ENCODE data around the gene FDXR.

FDXR gene

DNA sequence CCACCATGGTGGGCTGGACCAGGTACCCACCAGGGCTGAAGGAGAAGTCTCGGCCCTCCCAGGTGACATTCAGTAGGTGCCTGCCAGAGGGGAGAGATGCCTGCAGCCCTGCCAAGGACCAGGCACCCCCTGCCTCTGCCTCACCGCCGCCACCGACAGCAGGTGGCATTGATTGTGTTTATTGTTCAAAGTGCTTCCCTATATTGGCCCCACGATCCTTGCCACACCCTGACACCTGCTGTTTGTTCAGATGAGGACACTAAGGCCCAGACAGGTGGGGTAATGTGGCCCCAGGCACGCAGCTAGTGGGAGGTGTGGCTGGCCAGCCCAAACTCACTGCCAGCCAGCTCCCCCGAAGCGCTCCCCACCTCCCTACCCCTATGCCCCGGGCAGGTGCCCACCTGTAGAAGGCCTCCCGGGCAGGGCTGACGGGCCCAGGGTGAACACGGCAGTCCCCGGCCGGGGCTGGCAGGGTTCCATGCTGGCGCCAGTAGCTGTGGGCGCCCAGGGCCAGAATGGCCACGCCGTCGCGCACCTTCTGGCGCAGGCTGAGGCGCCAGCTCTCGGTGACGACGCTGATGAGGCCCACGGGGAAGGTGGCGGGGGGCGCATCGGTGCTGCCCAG is 21.1 kb downstream of the FDXR start:
- H3K9ac ChIP-seq (ENCODE audit: low read length in 5 of 5) = no peak overlapping the region
- peaks cover 34 to 72% (median 61%) of the 10 kb centered on the region in 5 donors for H3K27me3 ChIP-seq (ENCODE audit: control insufficient read depth in 5 of 5, insufficient read depth in 4 of 5, low read length in 5 of 5)
- H3K4me1 ChIP-seq (ENCODE audit: control insufficient read depth in 5 of 5, insufficient read depth in 5 of 5, low read length in 5 of 5) = peaks cover 0 to 5% (median 0%) of the 10 kb centered on the region in 5 donors
- no peak overlapping the region for H3K27ac ChIP-seq (ENCODE audit: low read depth, low read length)
- H3K9me3 ChIP-seq (ENCODE audit: control insufficient read depth in 5 of 5, low read length in 5 of 5) = peaks cover 0 to 4% (median 0%) of the 10 kb centered on the region in 5 donors
- no peak overlapping the region for H3K4me3 ChIP-seq (ENCODE audit: low read depth in 1 of 5, low read length in 5 of 5)
- H3K36me3 ChIP-seq (ENCODE audit: control insufficient read depth in 5 of 5, insufficient read depth in 5 of 5, low read length in 5 of 5) = no peaks in the 10 kb centered on the region

DNA sequence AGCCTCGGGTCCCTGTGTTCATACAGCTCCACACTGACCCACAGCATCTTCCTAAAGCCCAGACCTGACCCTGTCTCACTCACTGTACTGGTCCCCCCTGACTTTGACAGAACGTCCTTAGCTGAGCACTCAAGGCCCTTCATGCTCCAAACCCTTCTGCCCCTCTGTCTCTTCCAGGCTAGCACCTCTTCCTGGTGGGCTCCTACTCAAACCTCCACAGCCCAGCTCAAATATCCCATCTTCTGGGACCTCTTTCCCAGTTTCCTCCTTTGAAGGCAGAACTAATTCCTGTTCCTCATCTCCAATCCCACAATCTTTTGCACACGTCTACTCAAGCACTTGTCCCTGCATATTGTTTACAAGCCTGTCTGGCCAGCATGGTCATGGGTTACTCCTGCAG is 21.9 kb downstream of the FDXR start:
- peaks cover 0 to 5% (median 0%) of the 10 kb centered on the region in 5 donors for H3K4me1 ChIP-seq (ENCODE audit: control insufficient read depth in 5 of 5, insufficient read depth in 5 of 5, low read length in 5 of 5)
- H3K36me3 ChIP-seq (ENCODE audit: control insufficient read depth in 5 of 5, insufficient read depth in 5 of 5, low read length in 5 of 5) = no peaks in the 10 kb centered on the region
- no peak overlapping the region for H3K9ac ChIP-seq (ENCODE audit: low read length in 5 of 5)
- peaks cover 34 to 69% (median 57%) of the 10 kb centered on the region in 5 donors for H3K27me3 ChIP-seq (ENCODE audit: control insufficient read depth in 5 of 5, insufficient read depth in 4 of 5, low read length in 5 of 5)
- H3K9me3 ChIP-seq (ENCODE audit: control insufficient read depth in 5 of 5, low read length in 5 of 5) = peaks cover 0 to 4% (median 0%) of the 10 kb centered on the region in 5 donors
- H3K27ac ChIP-seq (ENCODE audit: low read depth, low read length) = no peak overlapping the region
- no peak overlapping the region for H3K4me3 ChIP-seq (ENCODE audit: low read depth in 1 of 5, low read length in 5 of 5)

DNA sequence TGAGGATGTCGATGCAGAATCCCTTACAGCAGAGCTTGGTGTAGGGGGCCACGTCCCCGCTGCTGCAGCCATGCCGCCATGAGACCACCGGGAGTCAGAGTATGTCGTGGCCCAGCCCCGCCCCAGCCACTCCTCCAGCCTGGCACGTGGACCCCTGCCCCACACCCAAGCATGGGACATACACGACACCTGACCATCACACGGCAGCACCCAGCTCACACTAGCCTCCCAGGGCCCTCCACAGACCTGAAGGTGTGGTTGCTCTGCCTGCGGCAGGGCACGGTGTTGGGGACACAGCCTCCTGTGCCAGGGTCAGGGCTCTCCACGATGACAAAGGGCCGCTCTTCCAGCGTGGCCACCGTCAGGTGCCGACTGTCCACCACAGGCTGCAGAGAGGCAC is 22.5 kb downstream of the FDXR start:
- H3K36me3 ChIP-seq (ENCODE audit: control insufficient read depth in 5 of 5, insufficient read depth in 5 of 5, low read length in 5 of 5) = no peaks in the 10 kb centered on the region
- H3K27me3 ChIP-seq (ENCODE audit: control insufficient read depth in 5 of 5, insufficient read depth in 4 of 5, low read length in 5 of 5) = peaks cover 34 to 63% (median 52%) of the 10 kb centered on the region in 5 donors
- no peak overlapping the region for H3K9ac ChIP-seq (ENCODE audit: low read length in 5 of 5)
- no peak overlapping the region for H3K4me3 ChIP-seq (ENCODE audit: low read depth in 1 of 5, low read length in 5 of 5)
- H3K27ac ChIP-seq (ENCODE audit: low read depth, low read length) = no peak overlapping the region
- H3K9me3 ChIP-seq (ENCODE audit: control insufficient read depth in 5 of 5, low read length in 5 of 5) = peaks cover 0 to 4% (median 0%) of the 10 kb centered on the region in 5 donors
- peaks cover 0 to 5% (median 0%) of the 10 kb centered on the region in 5 donors for H3K4me1 ChIP-seq (ENCODE audit: control insufficient read depth in 5 of 5, insufficient read depth in 5 of 5, low read length in 5 of 5)

DNA sequence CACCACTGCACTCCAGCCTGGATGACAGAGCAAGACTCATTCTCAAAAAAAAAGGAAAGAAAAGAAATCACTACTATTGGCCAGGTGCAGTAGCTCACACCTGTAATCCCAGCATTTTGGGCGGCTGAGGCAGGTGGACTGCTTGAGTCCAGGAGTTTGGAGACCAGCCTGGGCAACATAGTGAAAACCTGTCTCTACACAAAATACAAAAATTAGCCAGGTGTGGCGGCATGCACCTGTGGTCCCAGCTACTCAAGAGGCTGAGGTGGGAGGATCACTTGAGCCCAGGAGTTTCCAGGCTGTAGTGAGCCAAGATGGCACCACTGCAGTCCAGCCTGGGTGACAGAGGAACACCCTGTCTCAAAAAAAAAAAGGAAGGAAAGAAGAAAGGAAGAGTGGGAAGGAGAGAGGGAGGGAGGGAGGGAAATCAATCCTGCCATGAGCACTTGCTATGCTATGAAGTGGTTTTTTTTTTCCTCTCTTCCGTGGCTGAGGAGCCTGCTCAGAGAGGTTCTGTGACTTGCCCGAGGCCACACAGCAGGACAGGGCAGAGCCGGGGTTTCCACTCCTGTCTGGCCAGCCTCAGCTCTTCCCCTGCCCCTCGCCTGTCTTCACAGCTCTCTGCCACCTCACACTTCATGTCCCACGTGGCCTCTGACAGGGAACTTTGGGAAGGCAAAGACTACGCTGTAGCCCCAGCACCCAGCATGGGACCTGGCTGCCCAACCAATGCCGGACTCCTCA is 24.0 kb downstream of the FDXR start:
- Histone ChIP-seq H3K27ac (ENCODE audit: low read depth, low read length) (no peak overlapping the region), H3K4me1 (ENCODE audit: control insufficient read depth in 5 of 5, insufficient read depth in 5 of 5, low read length in 5 of 5) (peaks cover 0 to 5% (median 0%) of the 10 kb centered on the region in 5 donors), H3K9me3 (ENCODE audit: control insufficient read depth in 5 of 5, low read length in 5 of 5) (peaks cover 0 to 4% (median 0%) of the 10 kb centered on the region in 5 donors), H3K4me3 (ENCODE audit: low read depth in 1 of 5, low read length in 5 of 5) (no peak overlapping the region), H3K9ac (ENCODE audit: low read length in 5 of 5) (no peak overlapping the region), H3K36me3 (ENCODE audit: control insufficient read depth in 5 of 5, insufficient read depth in 5 of 5, low read length in 5 of 5) (no peaks in the 10 kb centered on the region), H3K27me3 (ENCODE audit: control insufficient read depth in 5 of 5, insufficient read depth in 4 of 5, low read length in 5 of 5) (peaks cover 19 to 48% (median 41%) of the 10 kb centered on the region in 5 donors)

DNA sequence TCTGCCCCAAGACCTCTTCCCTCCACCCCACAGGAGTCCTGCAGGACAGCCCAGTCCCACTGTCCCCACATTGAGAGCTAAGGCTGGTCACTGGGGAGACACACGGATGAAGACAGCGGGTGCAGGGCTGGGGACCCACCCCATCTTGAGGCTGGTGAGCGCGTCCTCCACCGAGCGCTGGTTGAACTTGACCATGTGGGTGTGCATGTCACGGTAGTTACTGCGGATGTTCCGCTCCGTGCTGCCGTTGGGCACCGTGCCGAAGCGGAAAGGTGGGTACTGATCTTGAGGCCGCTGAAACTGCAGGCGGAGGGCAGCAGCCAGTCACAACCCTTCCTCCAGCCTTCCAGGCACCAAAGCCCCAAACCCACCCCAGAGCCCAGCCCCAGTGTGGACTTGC is 26.2 kb downstream of the FDXR start:
- Histone ChIP-seq H3K27me3 (ENCODE audit: control insufficient read depth in 5 of 5, insufficient read depth in 4 of 5, low read length in 5 of 5) (peaks cover 6 to 26% (median 21%) of the 10 kb centered on the region in 5 donors), H3K9me3 (ENCODE audit: control insufficient read depth in 5 of 5, low read length in 5 of 5) (no peaks in the 10 kb centered on the region), H3K27ac (ENCODE audit: low read depth, low read length) (no peak overlapping the region), H3K36me3 (ENCODE audit: control insufficient read depth in 5 of 5, insufficient read depth in 5 of 5, low read length in 5 of 5) (no peaks in the 10 kb centered on the region), H3K9ac (ENCODE audit: low read length in 5 of 5) (no peak overlapping the region), H3K4me1 (ENCODE audit: control insufficient read depth in 5 of 5, insufficient read depth in 5 of 5, low read length in 5 of 5) (peaks cover 0 to 18% (median 12%) of the 10 kb centered on the region in 5 donors), H3K4me3 (ENCODE audit: low read depth in 1 of 5, low read length in 5 of 5) (no peak overlapping the region)

DNA sequence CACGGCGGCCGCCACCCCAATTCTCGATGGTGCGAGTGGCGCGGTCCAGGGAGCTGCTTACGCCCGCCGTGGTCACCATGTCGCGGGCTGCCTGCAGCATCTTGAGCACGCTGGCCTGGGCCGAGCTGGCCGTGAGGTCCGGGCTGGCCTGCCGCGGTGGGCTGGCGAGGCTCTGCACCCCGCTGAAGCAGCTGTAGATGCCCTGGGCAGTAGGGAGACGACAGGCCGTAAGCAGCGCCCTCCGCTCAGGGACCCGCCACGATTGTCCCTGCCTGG is 29.5 kb downstream of the FDXR start:
- H3K4me3 ChIP-seq (ENCODE audit: low read depth in 1 of 5, low read length in 5 of 5) = peak overlapping the region in 1 of 5 donors; percentile 64
- H3K4me1 ChIP-seq (ENCODE audit: control insufficient read depth in 5 of 5, insufficient read depth in 5 of 5, low read length in 5 of 5) = peaks cover 9 to 31% (median 27%) of the 10 kb centered on the region in 5 donors
- peaks cover 0 to 5% (median 4%) of the 10 kb centered on the region in 5 donors for H3K36me3 ChIP-seq (ENCODE audit: control insufficient read depth in 5 of 5, insufficient read depth in 5 of 5, low read length in 5 of 5)
- H3K9ac ChIP-seq (ENCODE audit: low read length in 5 of 5) = no peak overlapping the region
- H3K9me3 ChIP-seq (ENCODE audit: control insufficient read depth in 5 of 5, low read length in 5 of 5) = no peaks in the 10 kb centered on the region
- H3K27me3 ChIP-seq (ENCODE audit: control insufficient read depth in 5 of 5, insufficient read depth in 4 of 5, low read length in 5 of 5) = peaks cover 0 to 7% (median 0%) of the 10 kb centered on the region in 5 donors
- H3K27ac ChIP-seq (ENCODE audit: low read depth, low read length) = no peak overlapping the region

DNA sequence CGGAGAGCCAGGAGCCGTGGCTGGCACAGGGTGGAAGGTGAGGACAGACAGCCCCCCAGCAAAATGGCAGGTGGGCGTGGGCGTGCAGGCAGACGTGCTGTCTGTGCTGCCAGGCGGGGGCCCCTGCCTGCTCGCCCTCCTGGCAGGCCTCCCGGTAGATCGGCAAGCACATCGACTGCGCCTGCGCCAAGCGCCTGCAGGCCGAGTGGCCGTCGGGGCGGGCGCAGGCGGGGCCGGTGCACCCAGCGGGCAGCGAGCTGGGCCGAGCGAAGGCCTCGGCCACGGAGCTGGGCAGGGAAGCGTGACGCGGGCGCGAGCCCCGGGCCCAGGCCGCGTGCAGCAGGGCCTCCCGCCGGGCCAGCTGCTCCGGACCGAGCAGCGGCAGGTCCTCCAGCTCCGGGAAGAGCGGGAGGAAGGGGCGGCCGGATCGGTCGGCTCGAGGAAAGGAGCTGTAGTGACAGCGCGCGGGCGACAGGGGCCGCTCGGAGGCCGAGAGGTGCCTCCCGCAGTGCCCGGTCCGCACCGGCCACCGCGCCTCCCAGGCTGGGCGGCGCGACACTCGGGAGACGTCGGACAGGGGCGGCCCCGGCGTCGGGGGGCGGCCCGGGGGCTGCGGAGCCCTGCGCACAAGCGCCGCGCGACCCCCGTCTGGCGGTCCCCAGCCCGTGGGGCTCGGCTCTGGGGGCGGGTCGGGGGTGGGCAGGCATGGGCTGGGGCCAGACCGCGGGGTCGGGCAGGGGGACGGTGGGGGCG is 30.0 kb downstream of the FDXR start:
- Histone ChIP-seq H3K4me1 (ENCODE audit: control insufficient read depth in 5 of 5, insufficient read depth in 5 of 5, low read length in 5 of 5) (peaks cover 9 to 31% (median 27%) of the 10 kb centered on the region in 5 donors), H3K9ac (ENCODE audit: low read length in 5 of 5) (peak overlapping the region in 2 of 5 donors; percentile 21 to 63), H3K36me3 (ENCODE audit: control insufficient read depth in 5 of 5, insufficient read depth in 5 of 5, low read length in 5 of 5) (peaks cover 0 to 9% (median 4%) of the 10 kb centered on the region in 5 donors), H3K27ac (ENCODE audit: low read depth, low read length) (no peak overlapping the region), H3K4me3 (ENCODE audit: low read depth in 1 of 5, low read length in 5 of 5) (peak overlapping the region in 4 of 5 donors; percentile 36 to 64 (median 56)), H3K27me3 (ENCODE audit: control insufficient read depth in 5 of 5, insufficient read depth in 4 of 5, low read length in 5 of 5) (peaks cover 0 to 7% (median 0%) of the 10 kb centered on the region in 5 donors), H3K9me3 (ENCODE audit: control insufficient read depth in 5 of 5, low read length in 5 of 5) (no peaks in the 10 kb centered on the region)

DNA sequence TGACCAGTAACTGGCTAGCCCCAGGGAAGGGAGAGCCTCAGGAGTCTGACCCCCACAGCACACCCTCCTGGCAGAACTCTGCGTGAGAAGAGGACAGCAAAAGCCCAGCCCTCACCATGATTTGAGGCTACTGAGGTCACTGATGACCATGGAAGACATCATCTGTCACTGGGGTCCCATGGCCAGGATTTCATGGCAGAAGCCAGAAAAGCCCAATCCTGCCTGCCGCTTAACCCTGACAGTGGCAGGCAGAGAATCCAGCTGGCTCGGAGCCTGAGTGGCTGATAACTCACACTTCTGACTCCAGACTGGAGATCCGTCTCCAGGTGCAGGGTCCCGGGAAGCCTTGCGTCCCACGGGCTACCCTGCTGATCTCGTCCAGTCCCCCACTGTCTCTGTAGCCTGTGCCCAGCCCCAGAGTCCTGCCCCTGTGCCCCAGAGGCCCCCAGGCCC is 30.6 kb downstream of the FDXR start:
- H3K9ac ChIP-seq (ENCODE audit: low read length in 5 of 5) = peak overlapping the region in 2 of 5 donors; percentile 21 to 63
- H3K4me3 ChIP-seq (ENCODE audit: low read depth in 1 of 5, low read length in 5 of 5) = peak overlapping the region in 4 of 5 donors; percentile 10 to 64 (median 56)
- H3K9me3 ChIP-seq (ENCODE audit: control insufficient read depth in 5 of 5, low read length in 5 of 5) = no peaks in the 10 kb centered on the region
- peaks cover 0 to 15% (median 4%) of the 10 kb centered on the region in 5 donors for H3K36me3 ChIP-seq (ENCODE audit: control insufficient read depth in 5 of 5, insufficient read depth in 5 of 5, low read length in 5 of 5)
- H3K4me1 ChIP-seq (ENCODE audit: control insufficient read depth in 5 of 5, insufficient read depth in 5 of 5, low read length in 5 of 5) = peaks cover 9 to 31% (median 27%) of the 10 kb centered on the region in 5 donors
- no peak overlapping the region for H3K27ac ChIP-seq (ENCODE audit: low read depth, low read length)
- peaks cover 0 to 7% (median 0%) of the 10 kb centered on the region in 5 donors for H3K27me3 ChIP-seq (ENCODE audit: control insufficient read depth in 5 of 5, insufficient read depth in 4 of 5, low read length in 5 of 5)

DNA sequence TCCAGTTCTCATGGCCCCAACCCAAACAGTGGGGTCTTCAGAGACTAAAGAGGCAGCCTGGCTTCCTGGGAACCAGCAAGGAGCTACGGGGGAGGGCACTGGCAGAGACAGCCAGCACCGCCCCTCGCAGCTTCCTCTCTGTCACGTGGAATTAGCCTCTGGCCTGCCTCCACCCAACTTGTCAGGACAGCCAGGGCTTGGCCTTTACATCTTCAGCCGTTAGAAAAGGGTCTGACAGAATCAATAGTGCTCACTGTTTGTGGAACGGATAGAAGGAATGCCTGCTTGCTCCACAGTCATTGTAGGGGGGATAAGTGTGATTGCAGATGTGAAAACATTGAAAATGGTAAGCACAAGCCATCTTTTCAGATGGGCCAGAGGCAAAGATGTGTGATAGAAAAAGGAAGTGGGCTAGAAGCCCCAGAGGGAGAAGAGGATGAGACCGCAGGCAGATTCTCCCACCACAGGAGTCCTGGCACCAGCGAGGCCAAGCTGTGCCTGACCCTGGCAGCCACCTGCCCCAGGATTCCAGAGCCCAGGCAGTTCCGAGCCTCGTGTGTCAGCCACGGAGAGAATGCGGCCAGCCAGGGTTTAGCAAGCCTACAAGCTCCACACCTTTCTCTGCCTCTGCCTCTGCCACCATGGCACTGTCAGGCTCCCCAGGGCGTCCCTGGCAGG is 31.7 kb downstream of the FDXR start:
- Histone ChIP-seq H3K36me3 (ENCODE audit: control insufficient read depth in 5 of 5, insufficient read depth in 5 of 5, low read length in 5 of 5) (peaks cover 0 to 25% (median 12%) of the 10 kb centered on the region in 5 donors), H3K4me3 (ENCODE audit: low read depth in 1 of 5, low read length in 5 of 5) (peak overlapping the region in 1 of 5 donors; percentile 17), H3K27ac (ENCODE audit: low read depth, low read length) (no peak overlapping the region), H3K4me1 (ENCODE audit: control insufficient read depth in 5 of 5, insufficient read depth in 5 of 5, low read length in 5 of 5) (peaks cover 9 to 31% (median 27%) of the 10 kb centered on the region in 5 donors), H3K27me3 (ENCODE audit: control insufficient read depth in 5 of 5, insufficient read depth in 4 of 5, low read length in 5 of 5) (peaks cover 0 to 6% (median 0%) of the 10 kb centered on the region in 5 donors), H3K9ac (ENCODE audit: low read length in 5 of 5) (peak overlapping the region in 3 of 5 donors; percentile 22 to 72 (median 41)), H3K9me3 (ENCODE audit: control insufficient read depth in 5 of 5, low read length in 5 of 5) (no peaks in the 10 kb centered on the region)

Measured in subcutaneous abdominal adipose tissue (tissue), 5 donors.